HG03469 (cell line): ENCODE data around the gene LBX2.

Experiments used
- ATAC-seq: cut with Tn5 transposase; IDR thresholded peaks from one replicate; pipeline ENCODE4 v1.9.1; 2021; ENCODE audit warnings: mild to moderate bottlenecking, moderate library complexity, moderate number of reproducible peaks; ENCODE audit not compliant: unreplicated experiment

The LBX2 gene

GRCh38 chr2:74458132-74458937, 41.1 kb downstream of the LBX2 start, which contains the start of gene WBP1:
Gene WBP1, plus strand, starts transcription at chr2:74458438. Its CDS starts 165 bp downstream, at chr2:74458603.
- peak; percentile 76 for ATAC-seq

GRCh38 chr2:74457549-74458131, 41.8 kb downstream of the LBX2 start:
- no peak for ATAC-seq

GRCh38 chr2:74457129-74457548, 42.3 kb downstream of the LBX2 start:
- no peak for ATAC-seq

- peak; percentile 35 for ATAC-seq
These were observed 44.5 kb downstream of the LBX2 start, which contains the start of gene INO80B for GRCh38 chr2:74454654-74455511. Gene INO80B, plus strand, starts transcription at chr2:74455087. Its CDS starts 30 bp downstream, at chr2:74455117.

GRCh38 chr2:74450570-74451190, 48.7 kb downstream of the LBX2 start:
- ATAC-seq = no peak

- ATAC-seq = no peak
These were observed 50.6 kb downstream of the LBX2 start for GRCh38 chr2:74448771-74449170.
